Right atrium auricular region (tissue), 2 donors: ENCODE measurements around the gene SUMO1. TPM values are rescaled to one million over a fixed set of nuclear protein-coding genes. Genes with fewer than 3 reads are reported as not detected.

Experiments used
- DNase-seq: peaks from one replicate; pipeline ENCODE4 v3.0.0-alpha.2; 2019; ENCODE audit warnings: low spot score
- H3K27ac ChIP-seq, 2 donors: fragments of 200-600 bp; sonication (generic); 1 replicate in 1 of 2; 2 replicates in 1 of 2; pipeline ENCODE4 v1.5.1; 2016 to 2019
- H3K27me3 ChIP-seq, 2 donors: fragments of 200-600 bp; sonication (generic); one replicate each; pipeline versions ENCODE4 v1.5.1 to v1.6.0; 2017 to 2019
- H3K36me3 ChIP-seq: fragments of 200-600 bp; sonication (generic); one replicate; pipeline ENCODE4 v1.5.1; 2016
- H3K4me1 ChIP-seq, 2 donors: fragments of 200-600 bp; sonication (generic); one replicate each; pipeline versions ENCODE4 v1.5.1 to v1.6.0; 2017 to 2019
- H3K4me3 ChIP-seq, 2 donors: fragments of 200-600 bp; sonication (generic); 1 replicate in 1 of 2; 2 replicates in 1 of 2; pipeline ENCODE4 v1.5.1; 2017 to 2019; ENCODE audit warnings: mild to moderate bottlenecking in 1 of 2, moderate library complexity in 1 of 2
- H3K9me3 ChIP-seq, 2 donors: fragments of 200-600 bp; sonication (generic); one replicate each; pipeline ENCODE4 v1.5.1; 2019
- CTCF ChIP-seq, 2 donors: fragments of 200-600 bp; sonication (generic); IDR thresholded peaks; one replicate each; pipeline ENCODE4 v1.5.1; 2019; ENCODE audit warnings: antibody characterized with exemption in 2 of 2
- total RNA-seq, 2 donors: library from RNA; depleted of rRNA; stranded (reverse); fragments of >200 nt; gene quantifications; one replicate each; pipeline ENCODE4 v1.1.0, GENCODE V29; 2016

SUMO1 gene
- total RNA-seq, 2 donors from 2014 or later = 42.9 to 53.2 TPM

GRCh38 chr2:202157211-202157990 lies 81.0 kb downstream of the SUMO1 start:
- no peak for DNase-seq
- H3K9me3 ChIP-seq = no peaks in the 10 kb centered on the region
- no peak for TF ChIP-seq CTCF (IDR thresholded peaks at IDR 0.05)
- no peaks in the 10 kb centered on the region for H3K27me3 ChIP-seq
- H3K4me3 ChIP-seq = no peak overlapping the region
- H3K27ac ChIP-seq = no peak overlapping the region
- H3K4me1 ChIP-seq = peaks cover 0 to 10% of the 10 kb centered on the region in 2 donors
- H3K36me3 ChIP-seq = no peaks in the 10 kb centered on the region

Other genes starting within 250 kb of the SUMO1 start
- 10 to 100 TPM; 14.1 to 24.5 TPM for gene FZD7, start 204.7 kb downstream of the SUMO1 start, total RNA-seq
- not detected for gene KIAA2012, start 165.3 kb downstream of the SUMO1 start, total RNA-seq
- 10 to 100 TPM; 17.4 to 18.9 TPM for gene NOP58, start 27.2 kb upstream of the SUMO1 start, total RNA-seq
- gene BMPR2, start 137.7 kb upstream of the SUMO1 start, total RNA-seq = 10 to 100 TPM; 55.0 to 68.5 TPM